ENCODE data around the gene NAV3. TPM values are rescaled to one million over a fixed set of nuclear protein-coding genes. Genes with fewer than 3 reads are reported as not detected.

The NAV3 gene
- total and polyA plus RNA-seq, 5 donors: 2.0 to 6.8 (median 4.4) TPM

DNA sequence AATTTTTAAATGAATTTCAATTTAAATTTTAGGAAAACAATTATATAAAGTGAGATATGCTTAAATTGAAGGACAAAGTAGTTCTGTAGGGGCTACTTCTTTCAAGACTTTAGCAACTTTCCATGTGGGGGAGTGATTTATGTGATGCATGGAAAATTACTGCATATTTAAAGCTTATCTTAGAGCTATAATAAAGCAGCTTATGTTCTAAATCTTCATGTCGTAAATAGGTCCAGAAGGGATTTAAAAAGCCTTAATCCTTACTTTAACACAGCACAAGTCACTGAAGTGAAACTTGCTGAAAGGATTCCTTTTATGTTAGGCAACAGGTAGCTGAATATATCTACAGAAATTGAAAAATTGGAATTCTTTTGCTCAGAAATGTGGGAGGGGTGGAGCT lies 340.4 kb downstream of the NAV3 start:
- ATAC-seq (no peak), DNase-seq (no peak)
- no peak overlapping the region for H3K4me3 ChIP-seq (ENCODE audit: low read length)
- no peaks in the 10 kb centered on the region for H3K4me1 ChIP-seq (ENCODE audit: control insufficient read depth, insufficient read depth, low read length)
- no peaks in the 10 kb centered on the region for H3K9me3 ChIP-seq (ENCODE audit: control insufficient read depth, low read length)
- 88% methylated on average over 1 of the region's 1 CpG for WGBS
- intact Hi-C loops (cut with DNase I): no loop called here
- H3K27me3 ChIP-seq (ENCODE audit: control insufficient read depth, insufficient read depth): no peaks in the 10 kb centered on the region
- H3K27ac ChIP-seq (ENCODE audit: low read length): no peak overlapping the region

GRCh38 chr12:78176643-78177042 lies 345.9 kb downstream of the NAV3 start:
- no peak overlapping the region for H3K4me3 ChIP-seq (ENCODE audit: low read length)

GRCh38 chr12:78177298-78177697 lies 346.6 kb downstream of the NAV3 start:
- Histone ChIP-seq H3K9me3 (ENCODE audit: control insufficient read depth, low read length) (no peaks in the 10 kb centered on the region), H3K4me3 (ENCODE audit: low read length) (no peak overlapping the region), H3K27me3 (ENCODE audit: control insufficient read depth, insufficient read depth) (no peaks in the 10 kb centered on the region), H3K4me1 (ENCODE audit: control insufficient read depth, insufficient read depth, low read length) (no peaks in the 10 kb centered on the region), H3K27ac (ENCODE audit: low read length) (no peak overlapping the region)
- ATAC-seq: no peak
- DNase-seq: no peak
- 94% methylated on average over 3 of the region's 3 CpGs for WGBS
- intact Hi-C loops (cut with DNase I): no loop called here

More at GRCh38 chr12:78176643-78177042, 345.9 kb downstream of the NAV3 start:
- ATAC-seq: no peak
- intact Hi-C loops (cut with DNase I): no loop called here
- no peaks in the 10 kb centered on the region for H3K27me3 ChIP-seq (ENCODE audit: control insufficient read depth, insufficient read depth)
- 92% methylated on average over 4 of the region's 4 CpGs for WGBS
- no peak for DNase-seq
- no peaks in the 10 kb centered on the region for H3K9me3 ChIP-seq (ENCODE audit: control insufficient read depth, low read length)
- H3K27ac ChIP-seq (ENCODE audit: low read length): no peak overlapping the region
- H3K4me1 ChIP-seq (ENCODE audit: control insufficient read depth, insufficient read depth, low read length): no peaks in the 10 kb centered on the region

DNA sequence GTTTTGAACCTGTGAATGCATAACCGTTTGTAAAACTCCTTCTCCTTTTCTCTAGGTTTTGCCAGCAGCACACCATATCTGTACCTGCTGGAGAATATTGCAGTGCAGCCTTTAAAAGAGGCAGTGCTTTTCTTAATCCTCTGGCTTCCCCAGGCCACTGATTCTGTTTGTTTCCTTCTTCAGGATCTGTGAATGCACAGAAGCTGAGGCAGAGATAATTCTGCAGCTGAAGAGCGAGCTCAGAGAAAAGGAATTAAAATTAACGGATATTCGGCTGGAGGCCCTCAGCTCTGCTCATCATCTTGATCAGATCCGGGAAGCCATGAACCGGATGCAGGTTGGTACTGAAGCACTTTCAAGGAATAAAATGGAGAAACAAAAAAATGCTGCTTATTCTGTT lies 348.7 kb downstream of the NAV3 start:
- WGBS: 65% methylated on average over 6 of the region's 6 CpGs
- intact Hi-C loops (cut with DNase I): no loop called here
- ATAC-seq (no peak), DNase-seq (no peak)
- Histone ChIP-seq H3K9me3 (ENCODE audit: control insufficient read depth, low read length) (no peaks in the 10 kb centered on the region), H3K27me3 (ENCODE audit: control insufficient read depth, insufficient read depth) (no peaks in the 10 kb centered on the region), H3K27ac (ENCODE audit: low read length) (no peak overlapping the region), H3K4me3 (ENCODE audit: low read length) (no peak overlapping the region), H3K4me1 (ENCODE audit: control insufficient read depth, insufficient read depth, low read length) (no peaks in the 10 kb centered on the region)

DNA sequence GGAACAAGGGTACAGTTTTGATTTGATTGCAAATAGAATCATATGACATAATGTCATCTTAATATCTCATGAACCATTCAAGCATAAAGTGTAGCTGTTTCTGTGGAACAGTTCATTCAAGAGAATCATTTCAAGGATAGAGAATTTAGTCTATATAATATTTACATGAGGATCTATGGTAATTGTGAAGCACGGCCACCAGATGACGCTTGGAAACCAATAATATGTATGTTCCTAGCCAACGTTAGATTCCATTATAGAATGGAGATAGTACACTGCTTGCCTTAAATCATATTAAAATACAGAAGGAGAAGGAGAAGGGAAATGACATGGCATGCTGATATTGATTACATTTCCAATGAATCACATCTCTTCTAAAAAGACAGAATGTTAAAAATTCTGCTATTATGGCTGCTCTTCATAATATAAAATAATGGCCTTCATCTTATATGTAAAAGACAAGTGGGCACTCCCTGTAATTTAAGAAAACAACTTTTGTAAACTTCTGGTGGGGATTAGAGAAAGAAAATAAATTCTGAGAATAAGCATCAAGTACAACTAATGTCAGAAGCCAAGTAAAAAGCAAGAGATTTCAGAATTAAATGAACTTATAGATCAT lies 351.0 kb downstream of the NAV3 start:
- Histone ChIP-seq H3K27ac (ENCODE audit: low read length) (no peak overlapping the region), H3K27me3 (ENCODE audit: control insufficient read depth, insufficient read depth) (no peaks in the 10 kb centered on the region), H3K9me3 (ENCODE audit: control insufficient read depth, low read length) (no peaks in the 10 kb centered on the region), H3K4me3 (ENCODE audit: low read length) (no peak overlapping the region), H3K4me1 (ENCODE audit: control insufficient read depth, insufficient read depth, low read length) (no peaks in the 10 kb centered on the region)
- DNase-seq (no peak), ATAC-seq (no peak)
- intact Hi-C loops (cut with DNase I): no loop called here
- 54% methylated on average over 3 of the region's 3 CpGs for WGBS

DNA sequence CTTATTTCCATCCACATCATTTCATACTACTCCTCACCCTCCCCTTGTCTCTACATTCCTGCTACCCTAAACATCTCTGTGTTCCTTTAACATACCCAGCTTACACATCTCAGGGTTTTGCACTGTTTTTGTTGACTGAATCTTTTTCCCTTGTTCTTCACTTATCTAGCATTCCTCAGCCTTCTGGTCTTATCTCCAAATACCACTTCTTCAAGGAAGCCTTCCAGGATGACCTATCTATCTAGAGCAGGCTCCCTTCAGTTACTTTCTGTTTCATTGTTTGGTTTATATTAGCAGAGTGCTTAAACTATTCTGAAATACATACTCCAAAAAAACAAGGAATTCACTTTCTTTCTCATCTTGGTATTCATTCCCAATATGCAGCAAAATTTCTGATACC lies 353.1 kb downstream of the NAV3 start:
- Histone ChIP-seq H3K27ac (ENCODE audit: low read length) (no peak overlapping the region), H3K9me3 (ENCODE audit: control insufficient read depth, low read length) (no peaks in the 10 kb centered on the region), H3K4me3 (ENCODE audit: low read length) (no peak overlapping the region), H3K4me1 (ENCODE audit: control insufficient read depth, insufficient read depth, low read length) (no peaks in the 10 kb centered on the region), H3K27me3 (ENCODE audit: control insufficient read depth, insufficient read depth) (no peaks in the 10 kb centered on the region)
- DNase-seq (no peak), ATAC-seq (no peak)
- intact Hi-C loops (cut with DNase I): no loop called here

DNA sequence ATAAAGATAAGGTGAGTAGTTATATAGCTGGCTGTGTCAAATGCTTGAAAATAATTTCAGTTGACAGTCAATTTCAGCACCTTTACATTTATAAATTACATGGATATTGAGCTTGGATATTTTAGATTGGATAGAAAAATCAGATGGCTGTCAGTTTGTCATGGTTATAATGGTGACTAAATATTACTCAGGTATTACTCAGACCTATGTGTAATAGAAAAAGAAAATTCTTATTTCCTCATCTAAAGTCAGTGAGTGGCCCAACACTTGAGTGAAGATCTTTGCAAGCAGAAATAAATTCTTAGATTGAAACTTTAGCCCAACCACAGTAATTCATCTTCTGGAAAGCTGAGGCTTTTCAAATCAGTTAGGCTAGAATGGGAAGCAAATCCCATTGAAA lies 354.4 kb downstream of the NAV3 start:
- no peak overlapping the region for H3K27ac ChIP-seq (ENCODE audit: low read length)
- intact Hi-C loops (cut with DNase I): no loop called here
- H3K4me1 ChIP-seq (ENCODE audit: control insufficient read depth, insufficient read depth, low read length): no peaks in the 10 kb centered on the region
- ATAC-seq: no peak
- no peaks in the 10 kb centered on the region for H3K9me3 ChIP-seq (ENCODE audit: control insufficient read depth, low read length)
- H3K4me3 ChIP-seq (ENCODE audit: low read length): no peak overlapping the region
- H3K27me3 ChIP-seq (ENCODE audit: control insufficient read depth, insufficient read depth): no peaks in the 10 kb centered on the region
- no peak for DNase-seq

GRCh38 chr12:78185651-78186050 lies 355.0 kb downstream of the NAV3 start:
- intact Hi-C loops (cut with DNase I): no loop called here
- WGBS: 93% methylated on average over 2 of the region's 2 CpGs

GRCh38 chr12:78186670-78187069 lies 356.0 kb downstream of the NAV3 start:
- DNase-seq: no peak
- no peaks in the 10 kb centered on the region for H3K27me3 ChIP-seq (ENCODE audit: control insufficient read depth, insufficient read depth)
- H3K27ac ChIP-seq (ENCODE audit: low read length): no peak overlapping the region
- 93% methylated on average over 1 of the region's 1 CpG for WGBS
- H3K4me3 ChIP-seq (ENCODE audit: low read length): no peak overlapping the region
- no peak for ATAC-seq
- no peaks in the 10 kb centered on the region for H3K4me1 ChIP-seq (ENCODE audit: control insufficient read depth, insufficient read depth, low read length)
- H3K9me3 ChIP-seq (ENCODE audit: control insufficient read depth, low read length): no peaks in the 10 kb centered on the region
- intact Hi-C loops (cut with DNase I): no loop called here

More at GRCh38 chr12:78185651-78186050, 355.0 kb downstream of the NAV3 start:
- DNase-seq (no peak), ATAC-seq (no peak)
- Histone ChIP-seq H3K9me3 (ENCODE audit: control insufficient read depth, low read length) (no peaks in the 10 kb centered on the region), H3K27ac (ENCODE audit: low read length) (no peak overlapping the region), H3K4me1 (ENCODE audit: control insufficient read depth, insufficient read depth, low read length) (no peaks in the 10 kb centered on the region), H3K27me3 (ENCODE audit: control insufficient read depth, insufficient read depth) (no peaks in the 10 kb centered on the region), H3K4me3 (ENCODE audit: low read length) (no peak overlapping the region)

DNA sequence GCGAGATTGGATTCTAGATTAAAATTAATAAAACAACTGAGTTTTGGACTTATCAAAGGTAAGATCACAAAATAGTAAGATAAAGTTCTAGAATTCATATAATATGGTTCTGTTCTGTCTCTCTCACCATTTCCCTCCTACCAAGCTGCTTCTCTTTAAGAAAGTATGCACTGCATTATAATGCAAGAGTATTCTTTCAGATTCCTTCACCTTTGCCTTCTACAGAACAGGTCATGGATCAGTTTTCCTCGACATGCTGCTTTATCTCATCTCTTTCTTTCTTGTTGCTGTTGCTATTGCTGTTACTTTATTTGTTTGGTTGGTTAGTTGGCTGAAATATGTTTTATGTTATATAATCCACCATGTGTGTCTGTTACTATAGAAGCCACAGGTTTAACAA lies 357.0 kb downstream of the NAV3 start:
- 72% methylated on average over 2 of the region's 2 CpGs for WGBS
- ATAC-seq (no peak), DNase-seq (no peak)
- intact Hi-C loops (cut with DNase I): no loop called here
- no peaks in the 10 kb centered on the region for H3K9me3 ChIP-seq (ENCODE audit: control insufficient read depth, low read length)
- no peak overlapping the region for H3K27ac ChIP-seq (ENCODE audit: low read length)
- no peak overlapping the region for H3K4me3 ChIP-seq (ENCODE audit: low read length)
- H3K4me1 ChIP-seq (ENCODE audit: control insufficient read depth, insufficient read depth, low read length): no peaks in the 10 kb centered on the region
- H3K27me3 ChIP-seq (ENCODE audit: control insufficient read depth, insufficient read depth): no peaks in the 10 kb centered on the region

DNA sequence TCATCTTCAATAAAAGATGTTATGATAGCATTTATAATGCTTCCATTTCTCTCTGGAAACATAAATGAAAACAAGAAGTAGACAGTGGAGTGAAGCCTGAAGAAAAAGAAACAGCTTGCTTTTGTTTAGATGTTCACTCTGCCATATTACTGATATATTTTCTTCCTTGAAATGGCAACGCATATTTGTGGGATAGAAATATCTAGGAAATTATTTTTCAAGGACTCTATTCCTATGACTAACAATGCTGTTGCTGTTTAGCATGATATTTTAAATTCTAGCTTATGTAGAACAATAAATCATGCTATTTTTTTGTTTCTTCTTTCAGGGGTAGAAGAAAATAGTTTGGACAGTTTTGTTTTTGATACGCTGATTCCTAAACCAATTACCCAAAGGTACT lies 359.0 kb downstream of the NAV3 start:
- DNase-seq (no peak), ATAC-seq (no peak)
- Histone ChIP-seq H3K9me3 (ENCODE audit: control insufficient read depth, low read length) (no peaks in the 10 kb centered on the region), H3K27me3 (ENCODE audit: control insufficient read depth, insufficient read depth) (no peaks in the 10 kb centered on the region), H3K4me1 (ENCODE audit: control insufficient read depth, insufficient read depth, low read length) (no peaks in the 10 kb centered on the region), H3K4me3 (ENCODE audit: low read length) (no peak overlapping the region), H3K27ac (ENCODE audit: low read length) (no peak overlapping the region)
- WGBS: 87% methylated on average over 2 of the region's 2 CpGs
- intact Hi-C loops (cut with DNase I): no loop called here

GRCh38 chr12:78191611-78192010 lies 360.9 kb downstream of the NAV3 start:
- Histone ChIP-seq H3K9me3 (ENCODE audit: control insufficient read depth, low read length) (no peaks in the 10 kb centered on the region), H3K4me1 (ENCODE audit: control insufficient read depth, insufficient read depth, low read length) (no peaks in the 10 kb centered on the region), H3K27me3 (ENCODE audit: control insufficient read depth, insufficient read depth) (no peaks in the 10 kb centered on the region), H3K4me3 (ENCODE audit: low read length) (no peak overlapping the region), H3K27ac (ENCODE audit: low read length) (no peak overlapping the region)
- ATAC-seq: no peak
- WGBS: 58% methylated on average over 1 of the region's 1 CpG
- no peak for DNase-seq
- intact Hi-C loops (cut with DNase I): no loop called here

Data from right cardiac atrium (tissue), 5 donors.